Measurements from ENCODE around the gene ZNF45.

GRCh38 chr19:43872547-43873336, 62.3 kb downstream of the ZNF45 start:
- TF ChIP-seq CTCF (conservative IDR thresholded peaks at IDR 0.05; ENCODE audit: low read depth, low read length) (no peak), EZH2 (IDR thresholded peaks at IDR 0.05; ENCODE audit: borderline replicate concordance, low read depth, low read length, poor library complexity, severe bottlenecking) (no peak)

All from A673 (cell line).